GM18517 (cell line): Measurements from ENCODE around the gene ANK3.
"Not testable (repeated sequence)": the region's sequence is repeated elsewhere in the genome, so short reads cannot be mapped to it uniquely, and the experiment has no call there.

Experiments
- ATAC-seq: cut with Tn5 transposase; IDR thresholded peaks from one replicate; pipeline ENCODE4 v1.9.1; 2021; ENCODE audit warnings: mild to moderate bottlenecking, moderate library complexity; ENCODE audit not compliant: unreplicated experiment

Gene ANK3

GRCh38 chr10:60310740-60311139 lies 78.9 kb downstream of the ANK3 start:
- no peak for ATAC-seq

- no peak for ATAC-seq
These were observed 79.8 kb downstream of the ANK3 start for GRCh38 chr10:60309891-60310290.

- ATAC-seq, result no peak
These were observed 80.3 kb downstream of the ANK3 start for GRCh38 chr10:60309371-60309770.

- ATAC-seq, result no peak
These were observed 84.2 kb downstream of the ANK3 start for GRCh38 chr10:60305380-60305892.

- no peak for ATAC-seq
These were observed 84.8 kb downstream of the ANK3 start for GRCh38 chr10:60304829-60305379.

- ATAC-seq, result no peak
These were observed 85.9 kb downstream of the ANK3 start for GRCh38 chr10:60303778-60304177.

- ATAC-seq, result no peak
These were observed 89.5 kb downstream of the ANK3 start for GRCh38 chr10:60299961-60300883.

- no peak for ATAC-seq
These were observed 90.3 kb downstream of the ANK3 start for GRCh38 chr10:60299390-60299778.

GRCh38 chr10:60298408-60299389 lies 91.0 kb downstream of the ANK3 start:
- no peak for ATAC-seq

- no peak for ATAC-seq
These were observed 93.6 kb downstream of the ANK3 start for GRCh38 chr10:60296073-60296472.

GRCh38 chr10:60295028-60295937 lies 94.4 kb downstream of the ANK3 start:
- no peak for ATAC-seq

- no peak for ATAC-seq
These were observed 96.0 kb downstream of the ANK3 start for GRCh38 chr10:60293581-60294175.

- no peak for ATAC-seq
These were observed 96.7 kb downstream of the ANK3 start for GRCh38 chr10:60292998-60293397.

- not testable (repeated sequence) for ATAC-seq
These were observed 97.1 kb downstream of the ANK3 start for GRCh38 chr10:60292536-60292935.

GRCh38 chr10:60291344-60291930 lies 98.2 kb downstream of the ANK3 start:
- no peak for ATAC-seq

- ATAC-seq, result no peak
These were observed 99.1 kb downstream of the ANK3 start for GRCh38 chr10:60290558-60290957.

GRCh38 chr10:60289800-60290199 lies 99.9 kb downstream of the ANK3 start:
- ATAC-seq, result no peak

GRCh38 chr10:60288256-60288655 lies 101.4 kb downstream of the ANK3 start:
- ATAC-seq, result no peak

GRCh38 chr10:60286559-60286958 lies 103.1 kb downstream of the ANK3 start:
- ATAC-seq, result no peak
